ENCODE measurements around the gene ANKIB1. TPM values are rescaled to one million over a fixed set of nuclear protein-coding genes. Genes with fewer than 3 reads are reported as not detected.

Gene ANKIB1
- polyA plus RNA-seq, 1 experiment: 52.6 TPM

DNA sequence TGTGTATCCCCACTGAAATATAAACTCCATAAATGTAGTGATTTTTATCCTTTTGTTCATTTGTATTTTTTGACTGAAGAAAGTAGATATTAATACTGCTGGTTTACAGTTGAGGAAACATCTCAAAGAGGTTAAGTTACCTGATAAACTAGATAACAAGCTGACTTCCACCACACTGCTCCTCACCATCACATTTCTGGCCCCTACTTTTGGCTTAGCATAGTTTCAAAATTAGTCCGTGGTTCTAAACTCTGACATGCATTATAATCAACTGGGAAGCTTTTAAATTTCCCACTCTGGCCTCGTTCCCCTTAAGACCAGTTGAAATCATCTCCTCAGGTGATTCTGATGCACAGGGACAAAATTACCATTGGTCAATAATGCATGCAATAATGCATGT lies 43.5 kb downstream of the ANKIB1 start:
- no peak for TF ChIP-seq CTCF (IDR thresholded peaks at IDR 0.05; ENCODE audit: low read depth, low read length)
- H3K27ac ChIP-seq (ENCODE audit: low read depth, low read length): no peak overlapping the region
- no peaks in the 10 kb centered on the region for H3K9me3 ChIP-seq (ENCODE audit: control insufficient read depth, insufficient read depth, low read length)
- H3K4me3 ChIP-seq (ENCODE audit: low read depth, low read length): no peak overlapping the region
- ChIA-PET POLR2A (no interaction called here), CTCF (no interaction called here)
- DNase-seq (ENCODE audit: low read depth, low spot score): no peak
- no peaks in the 10 kb centered on the region for H3K27me3 ChIP-seq (ENCODE audit: control insufficient read depth, insufficient read depth, low read length)

DNA sequence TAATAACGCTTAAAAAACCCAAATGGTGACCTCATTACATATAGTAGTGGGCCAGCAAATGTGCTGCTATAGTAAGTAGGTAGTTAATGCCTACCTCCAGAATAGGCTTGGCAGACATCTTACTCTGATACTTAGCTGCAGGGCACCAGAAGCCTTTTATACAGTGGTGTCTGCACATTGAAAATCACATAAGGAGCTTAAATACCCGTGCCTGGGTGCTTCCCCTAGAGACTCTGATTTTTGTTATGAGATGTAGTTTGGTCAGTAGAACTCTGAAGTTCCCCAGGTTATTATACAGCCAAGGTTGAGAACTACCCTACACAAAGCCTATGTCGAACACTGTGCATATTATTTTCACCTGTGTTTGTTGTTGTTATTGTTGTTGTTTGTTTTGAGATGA lies 47.2 kb downstream of the ANKIB1 start:
- no peak overlapping the region for H3K27ac ChIP-seq (ENCODE audit: low read depth, low read length)
- DNase-seq (ENCODE audit: low read depth, low spot score): no peak

GRCh38 chr7:92293896-92294590 lies 48.3 kb downstream of the ANKIB1 start:
- Histone ChIP-seq H3K27me3 (ENCODE audit: control insufficient read depth, insufficient read depth, low read length) (no peaks in the 10 kb centered on the region), H3K9me3 (ENCODE audit: control insufficient read depth, insufficient read depth, low read length) (no peaks in the 10 kb centered on the region), H3K4me3 (ENCODE audit: low read depth, low read length) (no peak overlapping the region), H3K27ac (ENCODE audit: low read depth, low read length) (no peak overlapping the region)
- TF ChIP-seq CTCF (IDR thresholded peaks at IDR 0.05; ENCODE audit: low read depth, low read length): no peak
- ChIA-PET POLR2A (no interaction called here), CTCF (interaction anchor here (0.9 kb wide), 1 partner anchor 130 kb away, joined by 3 read pairs; no protein-coding TSS in a partner anchor)
- DNase-seq (ENCODE audit: low read depth, low spot score): no peak

More for the DNA sequence above, 47.2 kb downstream of the ANKIB1 start:
- POLR2A ChIA-PET: no interaction called here
- H3K4me3 ChIP-seq (ENCODE audit: low read depth, low read length): no peak overlapping the region
- TF ChIP-seq CTCF (IDR thresholded peaks at IDR 0.05; ENCODE audit: low read depth, low read length): no peak
- CTCF ChIA-PET: interaction anchor here (1.0 kb wide), 1 partner anchor 155 kb away, joined by 3 read pairs; the partner anchor contains the start of gene GATAD1
- no peaks in the 10 kb centered on the region for H3K9me3 ChIP-seq (ENCODE audit: control insufficient read depth, insufficient read depth, low read length)
- H3K27me3 ChIP-seq (ENCODE audit: control insufficient read depth, insufficient read depth, low read length): no peaks in the 10 kb centered on the region

GRCh38 chr7:92295391-92295790 lies 49.6 kb downstream of the ANKIB1 start:
- Histone ChIP-seq H3K9me3 (ENCODE audit: control insufficient read depth, insufficient read depth, low read length) (no peaks in the 10 kb centered on the region), H3K4me3 (ENCODE audit: low read depth, low read length) (no peak overlapping the region), H3K27me3 (ENCODE audit: control insufficient read depth, insufficient read depth, low read length) (no peaks in the 10 kb centered on the region), H3K27ac (ENCODE audit: low read depth, low read length) (no peak overlapping the region)
- ChIA-PET POLR2A (no interaction called here), CTCF (interaction anchor here (0.5 to 0.9 kb wide), 3 partner anchors 116 to 1758 kb away, joined by 3 to 4 read pairs (median 3); partner anchors contain the start of gene LRRD1)
- TF ChIP-seq CTCF (IDR thresholded peaks at IDR 0.05; ENCODE audit: low read depth, low read length): no peak
- no peak for DNase-seq (ENCODE audit: low read depth, low spot score)

DNA sequence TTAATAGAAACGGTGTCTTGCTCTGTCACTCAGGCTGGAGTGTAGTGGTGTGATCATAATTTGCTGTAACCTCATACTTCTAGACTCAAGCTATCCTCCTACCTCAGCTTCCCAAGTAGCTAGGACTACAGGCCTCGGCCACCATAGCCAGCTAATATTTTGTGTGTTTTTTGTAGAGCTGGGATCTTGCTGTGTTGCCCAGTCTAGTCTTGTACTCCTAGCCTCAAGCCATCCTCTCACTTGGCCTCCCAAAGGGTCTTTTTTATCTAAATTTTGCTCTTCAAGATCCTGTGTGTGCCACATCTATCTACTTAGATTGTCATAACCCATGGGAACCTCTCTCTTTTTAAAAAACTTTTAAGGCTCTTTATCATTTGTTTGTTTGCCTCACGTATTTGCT lies 50.5 kb downstream of the ANKIB1 start:
- no peak overlapping the region for H3K4me3 ChIP-seq (ENCODE audit: low read depth, low read length)
- H3K27me3 ChIP-seq (ENCODE audit: control insufficient read depth, insufficient read depth, low read length): no peaks in the 10 kb centered on the region
- no peaks in the 10 kb centered on the region for H3K9me3 ChIP-seq (ENCODE audit: control insufficient read depth, insufficient read depth, low read length)
- DNase-seq (ENCODE audit: low read depth, low spot score): no peak
- TF ChIP-seq CTCF (IDR thresholded peaks at IDR 0.05; ENCODE audit: low read depth, low read length): no peak
- H3K27ac ChIP-seq (ENCODE audit: low read depth, low read length): no peak overlapping the region
- POLR2A ChIA-PET: no interaction called here
- CTCF ChIA-PET: no interaction called here

Data from AG04450 (cell line).